ENCODE measurements around the gene SEMA4D.

DNA sequence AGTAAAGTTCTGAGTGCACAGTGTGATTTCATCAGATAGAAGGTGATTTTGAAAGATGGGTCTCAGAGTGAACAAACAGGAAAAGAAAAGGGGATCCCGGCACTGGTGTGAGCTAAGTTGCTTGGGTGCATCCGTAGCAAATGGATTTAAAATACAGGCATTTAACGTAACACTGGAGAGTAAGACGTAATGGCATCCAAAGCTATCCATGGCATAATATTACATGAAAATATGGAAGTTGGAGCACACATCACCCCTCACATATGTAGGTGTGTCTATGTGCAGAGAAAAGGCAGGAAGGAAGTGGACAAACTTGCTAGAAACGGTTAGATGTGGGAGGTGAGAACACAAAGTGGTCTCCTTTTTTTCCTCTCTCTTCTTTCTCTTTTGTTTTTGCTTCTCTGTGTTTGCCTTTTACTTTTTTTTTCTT lies 38.2 kb upstream of the SEMA4D start:
- TF ChIP-seq, protein P1, sequence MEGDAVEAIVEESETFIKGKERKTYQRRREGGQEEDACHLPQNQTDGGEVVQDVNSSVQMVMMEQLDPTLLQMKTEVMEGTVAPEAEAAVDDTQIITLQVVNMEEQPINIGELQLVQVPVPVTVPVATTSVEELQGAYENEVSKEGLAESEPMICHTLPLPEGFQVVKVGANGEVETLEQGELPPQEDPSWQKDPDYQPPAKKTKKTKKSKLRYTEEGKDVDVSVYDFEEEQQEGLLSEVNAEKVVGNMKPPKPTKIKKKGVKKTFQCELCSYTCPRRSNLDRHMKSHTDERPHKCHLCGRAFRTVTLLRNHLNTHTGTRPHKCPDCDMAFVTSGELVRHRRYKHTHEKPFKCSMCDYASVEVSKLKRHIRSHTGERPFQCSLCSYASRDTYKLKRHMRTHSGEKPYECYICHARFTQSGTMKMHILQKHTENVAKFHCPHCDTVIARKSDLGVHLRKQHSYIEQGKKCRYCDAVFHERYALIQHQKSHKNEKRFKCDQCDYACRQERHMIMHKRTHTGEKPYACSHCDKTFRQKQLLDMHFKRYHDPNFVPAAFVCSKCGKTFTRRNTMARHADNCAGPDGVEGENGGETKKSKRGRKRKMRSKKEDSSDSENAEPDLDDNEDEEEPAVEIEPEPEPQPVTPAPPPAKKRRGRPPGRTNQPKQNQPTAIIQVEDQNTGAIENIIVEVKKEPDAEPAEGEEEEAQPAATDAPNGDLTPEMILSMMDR (IDR thresholded peaks at IDR 0.05; ENCODE audit: low read depth, low read length) = no peak
- TF ChIP-seq MAX (IDR thresholded peaks at IDR 0.05; ENCODE audit: low read depth, low read length) (no peak), POLR2A (IDR thresholded peaks at IDR 0.05; ENCODE audit: extremely low read depth, insufficient read length) (no peak)

All from NB4 (cell line).